ENCODE data around the gene SDCBP2.

GRCh38 chr20:1332749-1333300, 3.9 kb upstream of the SDCBP2 start:
- TF ChIP-seq POLR2A (IDR thresholded peaks at IDR 0.05; ENCODE audit: low read length) (no peak), GATA1 (IDR thresholded peaks at IDR 0.05; ENCODE audit: low read depth, low read length) (no peak)
